ENCODE data around the gene CIB1. TPM values are rescaled to one million over a fixed set of nuclear protein-coding genes. Genes with fewer than 3 reads are reported as not detected.

The CIB1 gene
- total RNA-seq, 4 donors from 2014 or later, result 9.5 to 80.7 (median 49.2) TPM

DNA sequence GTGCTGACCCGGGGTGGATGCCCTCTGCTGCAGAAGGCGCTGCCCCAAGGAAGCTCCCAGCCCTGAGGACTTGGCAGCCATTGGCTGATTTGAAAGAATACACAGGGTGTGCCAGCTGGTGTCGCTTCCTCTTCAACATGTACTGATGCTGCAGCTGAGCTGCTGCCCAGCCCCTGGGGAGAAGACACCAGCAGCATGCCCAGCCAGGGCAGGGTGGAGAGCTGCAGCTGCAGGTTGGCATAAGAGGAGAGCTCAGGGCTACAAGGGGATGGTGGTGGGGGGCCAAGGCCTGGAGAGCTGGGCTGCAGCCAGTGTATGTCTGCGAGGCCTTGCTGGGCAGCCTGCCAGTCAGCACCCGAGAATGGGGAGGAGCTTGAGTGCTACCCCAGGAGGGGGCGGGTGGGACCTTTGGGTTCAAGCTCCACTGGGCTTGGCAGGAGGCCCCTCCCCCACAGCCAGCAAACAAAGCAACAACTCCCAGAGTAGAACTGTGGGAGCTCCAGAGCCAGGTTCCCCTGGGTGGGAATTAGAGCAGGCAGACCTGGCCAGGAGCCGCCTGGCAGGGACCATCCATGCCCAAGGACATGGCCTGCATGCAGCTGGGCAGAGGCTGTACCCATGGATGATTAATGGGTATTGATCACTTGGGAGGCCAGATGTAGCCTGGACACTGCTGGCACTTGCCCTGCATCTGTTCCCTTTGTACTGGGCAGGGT is 41.8 kb downstream of the CIB1 start:
- intact Hi-C loops (cut with DNase I; ENCODE audit: low total_unique reads), result no loop called here
- Histone ChIP-seq H3K27ac (peak overlapping the region; percentile 26 to 77), H3K4me3 (no peak overlapping the region)

GRCh38 chr15:90191344-90191687 is 42.4 kb downstream of the CIB1 start:
- H3K27me3 ChIP-seq, result no peaks in the 10 kb centered on the region
- no peak for DNase-seq
- TF ChIP-seq POLR2A (IDR thresholded peaks at IDR 0.05), result no peak
- TF ChIP-seq, protein P1, sequence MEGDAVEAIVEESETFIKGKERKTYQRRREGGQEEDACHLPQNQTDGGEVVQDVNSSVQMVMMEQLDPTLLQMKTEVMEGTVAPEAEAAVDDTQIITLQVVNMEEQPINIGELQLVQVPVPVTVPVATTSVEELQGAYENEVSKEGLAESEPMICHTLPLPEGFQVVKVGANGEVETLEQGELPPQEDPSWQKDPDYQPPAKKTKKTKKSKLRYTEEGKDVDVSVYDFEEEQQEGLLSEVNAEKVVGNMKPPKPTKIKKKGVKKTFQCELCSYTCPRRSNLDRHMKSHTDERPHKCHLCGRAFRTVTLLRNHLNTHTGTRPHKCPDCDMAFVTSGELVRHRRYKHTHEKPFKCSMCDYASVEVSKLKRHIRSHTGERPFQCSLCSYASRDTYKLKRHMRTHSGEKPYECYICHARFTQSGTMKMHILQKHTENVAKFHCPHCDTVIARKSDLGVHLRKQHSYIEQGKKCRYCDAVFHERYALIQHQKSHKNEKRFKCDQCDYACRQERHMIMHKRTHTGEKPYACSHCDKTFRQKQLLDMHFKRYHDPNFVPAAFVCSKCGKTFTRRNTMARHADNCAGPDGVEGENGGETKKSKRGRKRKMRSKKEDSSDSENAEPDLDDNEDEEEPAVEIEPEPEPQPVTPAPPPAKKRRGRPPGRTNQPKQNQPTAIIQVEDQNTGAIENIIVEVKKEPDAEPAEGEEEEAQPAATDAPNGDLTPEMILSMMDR (IDR thresholded peaks at IDR 0.05), result no peak
- H3K4me3 ChIP-seq, result no peak overlapping the region
- H3K9me3 ChIP-seq, result no peaks in the 10 kb centered on the region
- no peaks in the 10 kb centered on the region for H3K4me1 ChIP-seq
- H3K27ac ChIP-seq, result peak overlapping the region in 1 of 2 donors; percentile 77
- intact Hi-C loops (cut with DNase I; ENCODE audit: low total_unique reads), result no loop called here
- H3K36me3 ChIP-seq, result no peaks in the 10 kb centered on the region

More for the DNA sequence above, 41.8 kb downstream of the CIB1 start:
- no peaks in the 10 kb centered on the region for H3K4me1 ChIP-seq
- DNase-seq, result peak; percentile 57 to 64
- H3K9me3 ChIP-seq, result no peaks in the 10 kb centered on the region
- H3K27me3 ChIP-seq, result no peaks in the 10 kb centered on the region
- H3K36me3 ChIP-seq, result no peaks in the 10 kb centered on the region
- TF ChIP-seq, protein P1 (IDR thresholded peaks at IDR 0.05), result no peak
- TF ChIP-seq POLR2A (IDR thresholded peaks at IDR 0.05), result no peak

- intact Hi-C loops (cut with DNase I; ENCODE audit: low total_unique reads), result no loop called here
- H3K4me1 ChIP-seq, result no peaks in the 10 kb centered on the region
- no peak for DNase-seq
- H3K27me3 ChIP-seq, result no peaks in the 10 kb centered on the region
- H3K4me3 ChIP-seq, result no peak overlapping the region
- H3K27ac ChIP-seq, result peak overlapping the region in 1 of 2 donors; percentile 77
- TF ChIP-seq, protein P1 (IDR thresholded peaks at IDR 0.05), result no peak
- no peaks in the 10 kb centered on the region for H3K36me3 ChIP-seq
- no peaks in the 10 kb centered on the region for H3K9me3 ChIP-seq
These were observed 43.0 kb downstream of the CIB1 start for GRCh38 chr15:90190606-90191343.

GRCh38 chr15:90189781-90190467 is 43.8 kb downstream of the CIB1 start:
- intact Hi-C loops (cut with DNase I; ENCODE audit: low total_unique reads), result no loop called here

More at GRCh38 chr15:90189781-90190467, 43.8 kb downstream of the CIB1 start:
- Histone ChIP-seq H3K36me3 (no peaks in the 10 kb centered on the region), H3K4me1 (peaks cover 0 to 3% of the 10 kb centered on the region in 2 donors), H3K27ac (no peak overlapping the region), H3K27me3 (no peaks in the 10 kb centered on the region), H3K4me3 (no peak overlapping the region), H3K9me3 (no peaks in the 10 kb centered on the region)
- no peak for DNase-seq
- TF ChIP-seq, protein P1 (IDR thresholded peaks at IDR 0.05), result no peak
- no peak for TF ChIP-seq POLR2A (IDR thresholded peaks at IDR 0.05)

Data from uterus (tissue), 4 donors.